ENCODE measurements around the gene RHEX.

RHEX gene

DNA sequence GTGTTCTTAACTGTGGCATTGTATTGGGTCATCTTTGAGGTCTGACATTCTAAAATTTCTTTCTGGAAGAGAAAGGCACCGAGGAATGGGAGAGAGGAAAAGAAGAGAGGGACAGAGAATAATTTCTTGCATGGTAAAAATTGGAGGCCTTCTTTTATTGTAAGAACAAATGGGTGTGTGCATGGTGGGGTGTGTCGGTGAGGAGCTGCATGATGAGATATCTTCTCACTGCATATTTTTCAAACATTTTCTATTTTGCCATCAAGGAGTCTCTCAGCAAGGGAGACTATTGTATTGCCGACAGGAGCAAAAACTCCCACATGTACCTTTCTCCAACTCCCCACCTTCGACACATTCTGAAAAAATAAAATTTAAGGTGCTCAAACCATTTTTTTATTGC lies 22.8 kb upstream of the RHEX start:
- TF ChIP-seq CTCF (conservative IDR thresholded peaks at IDR 0.05; ENCODE audit: control insufficient read depth, insufficient read depth, low read depth, low read length), result no peak
- DNase-seq (ENCODE audit: low read depth), result no peak
- H3K4me3 ChIP-seq (ENCODE audit: control insufficient read depth, low read depth, low read length), result no peak overlapping the region

DNA sequence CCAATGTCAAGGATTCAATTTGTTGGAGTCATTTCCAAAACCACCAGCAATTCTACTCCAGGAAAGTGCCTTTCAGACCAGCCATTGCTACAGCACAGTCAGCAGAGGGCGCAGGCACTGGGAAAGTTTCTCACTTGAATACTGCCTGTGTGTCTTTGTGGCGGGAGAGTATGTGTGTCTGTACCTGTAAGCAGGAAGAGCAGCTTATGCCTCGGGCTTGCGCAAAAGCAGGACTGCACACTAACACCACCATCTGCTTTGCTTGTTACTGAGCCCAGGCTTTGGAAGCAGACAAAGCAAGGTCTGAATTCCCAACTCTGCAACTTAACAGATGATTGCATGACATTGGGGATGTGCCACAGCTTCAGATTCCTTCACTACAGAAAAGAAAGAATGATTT lies 22.3 kb upstream of the RHEX start:
- peak; percentile 97 for TF ChIP-seq CTCF (conservative IDR thresholded peaks at IDR 0.05; ENCODE audit: control insufficient read depth, insufficient read depth, low read depth, low read length)
- peak; percentile 66 for DNase-seq (ENCODE audit: low read depth)
- no peak overlapping the region for H3K4me3 ChIP-seq (ENCODE audit: control insufficient read depth, low read depth, low read length)

DNA sequence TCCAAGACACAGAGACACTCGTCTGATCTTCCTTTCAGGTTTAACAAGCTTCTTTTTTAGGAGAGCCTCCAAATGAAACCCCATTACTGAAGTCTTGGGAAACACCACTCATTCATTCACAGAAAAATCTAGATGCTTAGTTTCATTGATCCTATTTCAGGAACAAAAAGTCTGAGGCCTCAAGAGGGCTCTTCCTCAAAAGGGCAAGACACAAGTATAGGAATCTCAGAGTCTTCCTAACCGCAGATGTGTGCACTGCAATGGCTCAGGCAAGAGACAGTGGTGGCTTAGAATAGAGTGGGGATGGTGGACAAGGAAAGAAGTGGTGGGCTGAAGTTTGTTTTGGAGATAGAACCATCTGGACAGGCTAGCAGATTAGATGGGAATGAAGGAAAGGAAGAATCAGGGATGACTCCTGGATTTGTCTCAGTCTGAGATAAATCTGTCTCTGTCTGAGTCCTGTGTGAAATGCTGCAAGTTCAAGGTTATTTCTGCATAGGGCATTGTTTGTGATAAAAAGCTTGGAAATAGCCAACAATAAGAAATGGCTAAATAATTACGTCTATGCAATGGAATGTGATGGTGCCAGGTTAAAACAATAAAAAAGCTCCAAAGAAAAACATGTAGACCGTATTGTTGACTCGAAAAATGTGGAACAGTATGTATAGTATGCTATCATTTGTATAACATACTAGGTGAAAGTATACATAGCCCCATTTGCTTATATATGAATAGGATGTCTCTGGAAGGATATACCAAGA lies 20.4 kb upstream of the RHEX start:
- H3K4me3 ChIP-seq (ENCODE audit: control insufficient read depth, low read depth, low read length), result no peak overlapping the region
- no peak for TF ChIP-seq CTCF (conservative IDR thresholded peaks at IDR 0.05; ENCODE audit: control insufficient read depth, insufficient read depth, low read depth, low read length)
- no peak for DNase-seq (ENCODE audit: low read depth)

GRCh38 chr1:206035027-206035426 lies 17.9 kb upstream of the RHEX start:
- no peak overlapping the region for H3K4me3 ChIP-seq (ENCODE audit: control insufficient read depth, low read depth, low read length)
- DNase-seq (ENCODE audit: low read depth), result no peak
- TF ChIP-seq CTCF (conservative IDR thresholded peaks at IDR 0.05; ENCODE audit: control insufficient read depth, insufficient read depth, low read depth, low read length), result no peak

GRCh38 chr1:206036663-206037455 lies 16.1 kb upstream of the RHEX start:
- DNase-seq (ENCODE audit: low read depth), result no peak
- no peak for TF ChIP-seq CTCF (conservative IDR thresholded peaks at IDR 0.05; ENCODE audit: control insufficient read depth, insufficient read depth, low read depth, low read length)
- H3K4me3 ChIP-seq (ENCODE audit: control insufficient read depth, low read depth, low read length), result no peak overlapping the region

DNA sequence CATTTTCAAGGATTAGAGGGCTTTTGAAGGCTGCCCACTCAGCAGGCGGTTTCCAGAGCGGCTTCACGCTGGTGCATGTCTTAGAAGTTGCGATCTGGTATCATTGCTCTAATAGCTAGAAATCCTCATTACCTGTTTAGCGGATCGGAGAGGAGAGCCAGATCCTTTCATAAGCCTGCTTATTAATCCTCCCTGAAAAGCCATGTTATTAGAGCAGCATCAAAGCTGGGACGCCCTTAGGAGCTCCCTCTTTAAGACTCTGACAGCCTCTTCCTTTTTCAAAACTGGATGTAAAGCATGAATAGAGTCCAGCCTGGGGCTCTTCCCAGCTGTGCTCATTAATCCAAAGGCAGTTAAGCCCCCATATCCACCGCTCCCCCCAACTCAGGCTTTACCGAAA lies 15.4 kb upstream of the RHEX start:
- DNase-seq (ENCODE audit: low read depth), result no peak
- no peak overlapping the region for H3K4me3 ChIP-seq (ENCODE audit: control insufficient read depth, low read depth, low read length)
- no peak for TF ChIP-seq CTCF (conservative IDR thresholded peaks at IDR 0.05; ENCODE audit: control insufficient read depth, insufficient read depth, low read depth, low read length)

Data from fibroblast of mammary gland (primary cell).